AG10803 (cell line): ENCODE results near the gene TCF20.

ENCODE experiments used
- DNase-seq: peaks from one replicate; pipeline ENCODE4 v3.0.0; 2010; ENCODE audit warnings: low read depth
- H3K4me3 ChIP-seq: 2 replicates; pipeline ENCODE4 v1.5.1; 2011; ENCODE audit warnings: mild to moderate bottlenecking, low read length, control low read depth
- CTCF ChIP-seq: conservative IDR thresholded peaks from 2 replicates; pipeline ENCODE4 v1.5.1; 2011; ENCODE audit warnings: mild to moderate bottlenecking, low read length, control low read depth, inconsistent platforms

TCF20 gene

GRCh38 chr22:42314709-42315391 lies 44.4 kb upstream of the TCF20 start:
- TF ChIP-seq CTCF = no peak
- DNase-seq = no peak
- H3K4me3 ChIP-seq = no peak overlapping the region

GRCh38 chr22:42313804-42314581 lies 43.5 kb upstream of the TCF20 start:
- H3K4me3 ChIP-seq = no peak overlapping the region
- no peak for DNase-seq
- TF ChIP-seq CTCF = no peak

- DNase-seq = no peak
Measured at GRCh38 chr22:42313204-42313603, 42.8 kb upstream of the TCF20 start.

GRCh38 chr22:42310291-42311015 lies 40.0 kb upstream of the TCF20 start:
- H3K4me3 ChIP-seq = no peak overlapping the region
- no peak for TF ChIP-seq CTCF
- DNase-seq = no peak

More at GRCh38 chr22:42313204-42313603, 42.8 kb upstream of the TCF20 start:
- no peak for TF ChIP-seq CTCF
- H3K4me3 ChIP-seq = no peak overlapping the region

- no peak overlapping the region for H3K4me3 ChIP-seq
- no peak for TF ChIP-seq CTCF
- DNase-seq = no peak
Measured at GRCh38 chr22:42309865-42310264, 39.4 kb upstream of the TCF20 start.

GRCh38 chr22:42308892-42309468 lies 38.5 kb upstream of the TCF20 start:
- H3K4me3 ChIP-seq = no peak overlapping the region
- DNase-seq = no peak
- no peak for TF ChIP-seq CTCF
